Chondrocyte (in vitro differentiated cells): ENCODE measurements around the gene TPGS1. TPM values are rescaled to one million over a fixed set of nuclear protein-coding genes. Genes with fewer than 3 reads are reported as not detected.

Experiments
- DNase-seq: peaks from one replicate; pipeline ENCODE4 v3.0.0; 2021; ENCODE audit warnings: mixed read lengths, low spot score
- H3K27ac Mint-ChIP-seq: one replicate; pipeline ENCODE4 v1.8.0; 2021; ENCODE audit warnings: mild to moderate bottlenecking, moderate library complexity, mixed read lengths; ENCODE audit not compliant: unreplicated experiment
- H3K27me3 Mint-ChIP-seq: 2 replicates; pipeline ENCODE4 v1.8.0; 2021; ENCODE audit warnings: low read depth, mixed read lengths
- H3K36me3 Mint-ChIP-seq: 2 replicates; pipeline ENCODE4 v1.8.0; 2021; ENCODE audit warnings: low read depth, mixed read lengths
- H3K4me1 Mint-ChIP-seq: 2 replicates; pipeline ENCODE4 v1.8.0; 2021; ENCODE audit warnings: low read depth, mild to moderate bottlenecking, mixed read lengths
- H3K4me3 Mint-ChIP-seq: one replicate; pipeline ENCODE4 v1.8.0; 2021; ENCODE audit warnings: mild to moderate bottlenecking, moderate library complexity, mixed read lengths; ENCODE audit not compliant: unreplicated experiment
- H3K9me3 Mint-ChIP-seq: 2 replicates; pipeline ENCODE4 v1.8.0; 2021; ENCODE audit warnings: low read depth, mixed read lengths
- CTCF ChIP-seq: fragments of 200-600 bp; sonication (generic); IDR thresholded peaks from 2 replicates; pipeline ENCODE4 v1.5.0; 2021; ENCODE audit warnings: antibody characterized with exemption, mild to moderate bottlenecking, moderate library complexity
- total RNA-seq: library from RNA; stranded (reverse); gene quantifications from 3 replicates; pipeline ENCODE4 v1.2.1, GENCODE V29; 2021

TPGS1 gene
- total RNA-seq, 1 donor from 2014 or later = 22.6 TPM

- no peak overlapping the region for H3K27ac Mint-ChIP-seq
- H3K4me3 Mint-ChIP-seq = no peak overlapping the region
- no peaks in the 10 kb centered on the region for H3K27me3 Mint-ChIP-seq
- no peaks in the 10 kb centered on the region for H3K36me3 Mint-ChIP-seq
- DNase-seq = no peak
- no peaks in the 10 kb centered on the region for H3K9me3 Mint-ChIP-seq
- peaks cover 9% of the 10 kb centered on the region for H3K4me1 Mint-ChIP-seq
- TF ChIP-seq CTCF = no peak
These were observed 15.4 kb downstream of the TPGS1 start for GRCh38 chr19:522726-523125.

- peak overlapping the region; percentile 51 for H3K4me3 Mint-ChIP-seq
- peak; percentile 82 for DNase-seq
- no peaks in the 10 kb centered on the region for H3K36me3 Mint-ChIP-seq
- no peaks in the 10 kb centered on the region for H3K9me3 Mint-ChIP-seq
- H3K27ac Mint-ChIP-seq = peak overlapping the region; percentile 51
- TF ChIP-seq CTCF = no peak
- peaks cover 9% of the 10 kb centered on the region for H3K4me1 Mint-ChIP-seq
- H3K27me3 Mint-ChIP-seq = no peaks in the 10 kb centered on the region
These were observed 16.9 kb downstream of the TPGS1 start for GRCh38 chr19:524062-524674.

GRCh38 chr19:525029-525428 lies 17.7 kb downstream of the TPGS1 start:
- Mint-ChIP-seq H3K4me3 (no peak overlapping the region), H3K4me1 (peaks cover 9% of the 10 kb centered on the region), H3K27me3 (no peaks in the 10 kb centered on the region), H3K36me3 (no peaks in the 10 kb centered on the region), H3K9me3 (no peaks in the 10 kb centered on the region), H3K27ac (no peak overlapping the region)
- peak; percentile 93 for DNase-seq
- TF ChIP-seq CTCF = no peak

- DNase-seq = no peak
- no peak overlapping the region for H3K4me3 Mint-ChIP-seq
- no peak for TF ChIP-seq CTCF
- H3K36me3 Mint-ChIP-seq = no peaks in the 10 kb centered on the region
- no peaks in the 10 kb centered on the region for H3K27me3 Mint-ChIP-seq
- no peak overlapping the region for H3K27ac Mint-ChIP-seq
- H3K4me1 Mint-ChIP-seq = peaks cover 9% of the 10 kb centered on the region
- no peaks in the 10 kb centered on the region for H3K9me3 Mint-ChIP-seq
These were observed 18.6 kb downstream of the TPGS1 start for GRCh38 chr19:525857-526419.

GRCh38 chr19:530134-531008 lies 23.1 kb downstream of the TPGS1 start:
- H3K36me3 Mint-ChIP-seq = no peaks in the 10 kb centered on the region
- peaks cover 20% of the 10 kb centered on the region for H3K4me1 Mint-ChIP-seq
- TF ChIP-seq CTCF = no peak
- no peaks in the 10 kb centered on the region for H3K9me3 Mint-ChIP-seq
- peak overlapping the region; percentile 70 for H3K4me3 Mint-ChIP-seq
- no peaks in the 10 kb centered on the region for H3K27me3 Mint-ChIP-seq
- peak; percentile 86 for DNase-seq
- peak overlapping the region; percentile 65 for H3K27ac Mint-ChIP-seq
